IPS-11a (cell line): ENCODE data around the gene LY6G5B.

Experiments used
- H3K4me3 ChIP-seq: one replicate; pipeline ENCODE4 v1.5.1; 2013; ENCODE audit warnings: low read depth, low read length, control low read depth

The LY6G5B gene

DNA sequence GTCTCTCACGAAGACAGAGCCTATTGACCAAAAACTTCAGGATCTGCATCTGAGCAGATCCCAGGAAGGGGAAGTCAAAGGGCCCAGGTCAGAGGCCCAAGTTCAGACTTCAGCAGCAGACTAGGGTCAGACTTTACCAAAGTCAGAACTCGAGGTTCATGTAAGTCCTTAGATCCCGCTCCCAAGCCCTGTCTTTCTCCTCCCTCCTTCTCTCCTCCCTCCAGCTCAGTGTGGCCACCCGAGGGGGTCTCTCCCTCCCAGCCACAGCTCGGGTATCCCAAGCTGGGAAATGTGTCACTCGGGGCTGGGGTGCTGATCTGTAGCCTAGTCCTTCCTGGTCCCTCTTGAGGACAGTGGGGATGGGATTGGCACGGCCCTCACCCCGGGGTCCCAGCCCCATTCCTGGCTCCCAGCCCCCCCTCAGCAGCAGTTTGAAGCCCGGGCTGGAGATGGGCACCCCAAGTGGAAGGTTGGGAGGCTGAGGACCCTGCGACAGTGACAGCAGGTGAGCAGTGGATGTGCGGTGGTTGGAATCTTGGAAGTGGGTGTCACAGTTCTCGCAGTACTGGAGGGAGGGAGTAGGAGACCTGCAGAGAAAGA is 7.6 kb upstream of the LY6G5B start:
- no peak overlapping the region for H3K4me3 ChIP-seq

DNA sequence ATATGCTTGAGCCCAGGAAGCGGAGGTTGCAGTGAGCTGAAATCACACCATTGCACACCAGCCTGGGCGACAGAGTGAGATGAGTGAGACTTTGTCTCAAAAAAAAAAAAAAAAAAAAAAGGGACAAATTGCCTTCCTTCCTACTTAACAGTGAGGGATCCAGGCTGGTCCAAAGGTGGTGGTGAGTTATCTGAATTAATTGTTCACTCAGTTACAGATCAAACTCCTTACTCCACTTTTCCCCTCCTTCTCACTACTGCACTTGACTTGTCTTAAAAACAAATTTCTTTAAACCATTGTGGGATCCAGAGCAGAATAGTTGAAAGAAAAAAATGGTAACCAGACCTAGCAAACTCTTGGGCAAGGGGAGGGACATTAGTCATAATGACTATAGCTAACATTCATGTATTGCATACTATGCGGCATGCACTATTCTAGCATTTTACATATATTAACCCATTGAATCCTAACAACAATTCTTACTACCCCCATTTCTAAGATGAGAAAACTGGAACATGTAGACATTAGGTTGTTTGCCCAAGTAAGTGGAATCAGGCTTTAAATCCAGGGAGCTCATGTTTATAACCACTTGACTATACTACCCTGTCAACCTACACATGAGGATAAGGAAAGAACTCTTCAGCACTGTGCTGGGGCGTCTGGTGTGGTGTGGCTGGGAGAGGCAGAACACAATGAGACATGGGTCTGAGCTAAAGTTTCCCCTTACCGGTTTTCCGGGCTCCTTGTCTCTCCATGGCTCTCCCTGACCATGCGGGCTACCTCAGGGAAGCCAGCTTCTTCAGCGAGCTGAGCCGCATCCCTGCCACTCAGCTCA is 6.4 kb upstream of the LY6G5B start:
- no peak overlapping the region for H3K4me3 ChIP-seq

DNA sequence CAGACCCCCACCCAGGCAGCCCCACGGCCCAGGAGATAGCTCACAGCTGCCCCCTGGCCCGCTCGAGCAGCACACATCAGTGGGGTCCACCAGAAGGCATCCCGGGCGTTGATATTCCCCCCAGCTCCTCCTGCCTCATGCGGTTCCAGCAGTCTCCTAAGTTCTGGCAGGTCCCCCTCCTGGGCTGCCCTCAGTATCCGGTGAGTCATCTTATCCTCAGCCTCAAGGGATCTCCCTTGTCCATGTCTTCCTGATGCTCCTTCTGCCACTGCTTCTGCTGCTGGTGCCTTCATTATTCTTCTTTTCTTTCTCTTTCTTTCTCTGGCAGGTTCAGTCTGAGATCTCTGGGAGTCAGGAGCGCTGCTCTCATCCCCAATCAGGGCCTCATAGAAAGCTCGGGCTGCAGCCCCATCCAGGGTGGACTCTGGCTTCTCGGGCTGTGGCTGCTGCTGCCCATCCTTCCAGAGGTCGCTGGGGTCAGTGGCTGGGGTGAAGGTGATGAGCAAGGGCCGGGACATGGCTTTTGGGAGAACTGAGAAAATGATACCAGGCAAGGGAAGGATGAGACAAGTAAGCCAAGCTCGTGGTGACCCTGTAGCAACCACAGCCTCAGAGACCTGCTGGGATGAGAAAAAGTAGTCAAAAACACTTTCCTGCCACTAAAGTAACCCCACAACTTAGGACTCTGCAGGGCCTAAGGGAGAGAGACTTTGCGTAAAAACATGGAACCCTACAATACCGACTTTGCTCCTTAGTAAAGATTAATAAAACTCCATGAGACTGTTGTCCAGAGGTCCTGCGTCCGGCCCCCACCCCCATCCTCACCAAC is 5.6 kb upstream of the LY6G5B start:
- H3K4me3 ChIP-seq, result peak overlapping the region; percentile 94

DNA sequence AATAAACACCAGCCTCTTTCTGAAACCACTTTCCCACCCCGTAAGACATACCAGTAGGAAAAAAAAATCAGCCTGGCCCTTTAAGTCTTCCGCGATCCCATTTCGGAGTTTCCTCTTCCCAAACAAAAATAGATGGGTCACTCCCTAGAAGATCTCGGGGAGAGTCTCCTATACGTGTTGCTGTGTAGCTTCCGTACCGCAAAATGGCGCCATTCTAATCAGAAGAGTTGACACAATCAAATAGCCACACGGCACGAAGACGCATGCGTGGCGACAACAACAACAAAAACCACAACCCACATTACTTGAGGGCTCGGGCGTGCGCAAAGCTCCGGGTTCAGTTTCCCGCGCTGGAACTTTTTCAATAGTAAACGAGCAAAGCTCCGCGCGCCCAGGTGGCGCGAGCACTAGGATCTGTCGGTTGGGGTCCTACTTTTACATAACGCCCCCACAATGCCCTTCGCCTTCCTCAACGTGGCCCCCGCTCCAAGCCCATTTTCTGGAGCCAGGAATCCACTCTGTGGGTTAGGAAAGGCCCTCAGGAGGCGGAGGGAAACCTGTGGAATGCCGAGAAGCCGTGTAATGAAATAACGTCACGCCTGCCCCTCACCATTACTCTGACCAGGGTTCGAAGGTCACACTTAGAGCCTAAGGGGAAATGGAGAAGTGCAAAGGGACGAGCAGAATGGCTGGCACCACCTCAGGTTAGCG is 4.8 kb upstream of the LY6G5B start, which contains the start of gene GPANK1:
GPANK1 (minus strand) TSS at position 208 of the 711 bp plus-strand sequence. CDS start 519 bp downstream, outside the sequence.
- peak within 1 kb of the TSS; percentile 94 for H3K4me3 ChIP-seq

DNA sequence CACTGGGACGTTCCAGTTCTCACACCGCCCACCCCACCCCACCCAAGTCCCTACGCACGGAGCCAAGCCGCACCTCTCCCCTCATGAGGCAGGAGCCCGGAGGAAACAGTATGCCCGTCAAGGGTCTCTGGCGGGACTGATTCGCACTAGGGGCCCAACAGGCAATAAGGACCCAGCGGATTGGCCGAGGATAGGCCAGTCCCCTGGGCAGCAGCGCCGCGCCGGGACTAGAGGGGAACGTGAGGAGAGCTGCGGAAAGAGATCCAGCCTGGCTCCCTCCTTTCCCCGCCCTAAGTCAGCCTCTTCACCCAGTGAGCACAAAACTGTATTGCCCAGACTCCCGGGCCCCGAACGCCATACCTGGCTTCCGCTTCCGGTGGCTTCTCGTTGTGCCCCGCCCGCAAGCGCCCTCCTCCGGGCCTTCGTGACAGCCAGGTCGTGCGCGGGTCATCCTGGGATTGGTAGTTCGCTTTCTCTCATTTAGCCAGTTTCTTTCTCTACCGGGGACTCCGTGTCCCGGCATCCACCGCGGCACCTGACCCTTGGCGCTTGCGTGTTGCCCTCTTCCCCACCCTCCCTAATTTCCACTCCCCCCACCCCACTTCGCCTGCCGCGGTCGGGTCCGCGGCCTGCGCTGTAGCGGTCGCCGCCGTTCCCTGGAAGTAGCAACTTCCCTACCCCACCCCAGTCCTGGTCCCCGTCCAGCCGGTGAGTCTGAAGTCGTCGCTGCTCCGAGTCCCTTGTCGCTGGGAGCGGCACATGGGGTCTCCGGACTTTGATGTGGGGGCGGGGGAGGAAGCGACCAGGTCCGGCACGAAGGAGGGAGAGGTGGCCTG is 4.1 kb upstream of the LY6G5B start, which contains the start of gene CSNK2B:
CSNK2B (plus strand) TSS at position 580 of the 836 bp plus-strand sequence. CDS start 752 bp downstream, outside the sequence.
- H3K4me3 ChIP-seq, result peak within 1 kb of the TSS; percentile 94

DNA sequence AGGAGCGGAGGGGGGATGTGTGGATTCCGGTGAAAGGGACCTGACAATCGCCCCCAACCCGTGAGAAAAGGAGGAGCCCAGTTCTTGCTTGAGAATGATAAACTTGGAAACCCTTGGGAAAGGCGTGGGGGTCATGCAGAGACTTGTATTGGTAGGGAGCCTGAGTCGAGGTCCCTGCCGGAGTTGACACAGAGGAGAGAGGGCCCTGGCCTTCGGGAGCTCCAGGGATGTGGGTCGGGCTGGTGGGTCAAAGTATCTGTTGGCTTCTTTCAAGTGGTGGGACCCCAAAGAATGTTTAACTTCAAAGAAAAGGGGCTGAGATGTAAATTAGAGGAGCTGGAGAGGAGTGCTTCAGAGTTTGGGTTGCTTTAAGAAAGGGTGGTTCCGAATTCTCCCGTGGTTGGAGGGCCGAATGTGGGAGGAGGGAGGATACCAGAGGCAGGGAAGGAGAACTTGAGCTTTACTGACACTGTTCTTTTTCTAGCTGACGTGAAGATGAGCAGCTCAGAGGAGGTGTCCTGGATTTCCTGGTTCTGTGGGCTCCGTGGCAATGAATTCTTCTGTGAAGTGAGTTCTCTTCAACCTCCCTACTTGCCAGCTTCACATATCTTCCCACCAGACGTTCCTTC is 3.3 kb upstream of the LY6G5B start:
- H3K4me3 ChIP-seq, result peak overlapping the region; percentile 94

DNA sequence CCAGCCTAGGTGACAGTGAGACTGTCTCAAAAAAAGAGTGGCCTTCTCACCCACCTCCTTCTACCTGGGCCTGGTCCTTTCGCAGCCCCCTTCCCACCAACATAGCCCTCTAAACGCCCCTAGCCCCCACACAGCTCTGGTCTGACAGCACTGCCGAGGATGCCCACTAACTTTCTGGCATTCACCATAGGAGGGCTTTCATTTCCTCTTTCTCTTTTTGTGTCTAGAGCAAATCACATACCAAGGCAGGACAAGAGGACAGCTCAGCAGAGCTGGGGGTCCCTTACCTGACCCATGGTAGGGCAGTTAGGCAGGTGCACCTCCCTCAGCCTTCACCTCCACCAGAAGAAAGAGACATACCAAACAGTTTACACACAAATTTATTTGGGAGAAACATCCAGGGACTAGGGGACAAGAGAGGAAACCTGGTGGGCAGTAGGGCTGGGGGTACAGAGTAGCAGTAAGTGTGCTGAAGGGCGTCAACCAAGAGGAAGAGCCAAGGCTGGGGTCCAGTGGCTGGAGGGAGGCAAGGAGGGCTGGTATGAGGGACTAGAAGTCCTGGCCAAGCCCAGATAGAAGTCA is 6.6 kb downstream of the LY6G5B start:
- H3K4me3 ChIP-seq, result no peak overlapping the region

DNA sequence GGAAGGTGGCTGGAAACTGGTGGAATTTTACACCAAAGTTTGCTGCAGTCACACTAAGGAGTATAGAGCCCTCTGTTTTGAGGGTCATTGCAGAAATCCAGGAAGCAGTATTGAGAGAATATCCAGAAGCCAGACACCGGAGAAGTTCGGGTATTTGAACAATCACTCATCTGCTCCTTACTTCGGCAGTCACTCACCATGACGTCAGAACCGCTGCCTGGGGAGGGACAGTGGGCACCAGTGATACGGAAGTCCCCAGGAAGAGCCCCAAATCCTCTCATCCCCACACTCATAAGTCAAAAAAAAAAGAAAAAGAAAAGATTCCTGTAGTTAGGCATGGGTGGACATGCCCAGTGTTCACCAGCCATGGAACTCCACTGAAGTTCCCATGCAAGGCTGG is 7.1 kb downstream of the LY6G5B start:
- no peak overlapping the region for H3K4me3 ChIP-seq

DNA sequence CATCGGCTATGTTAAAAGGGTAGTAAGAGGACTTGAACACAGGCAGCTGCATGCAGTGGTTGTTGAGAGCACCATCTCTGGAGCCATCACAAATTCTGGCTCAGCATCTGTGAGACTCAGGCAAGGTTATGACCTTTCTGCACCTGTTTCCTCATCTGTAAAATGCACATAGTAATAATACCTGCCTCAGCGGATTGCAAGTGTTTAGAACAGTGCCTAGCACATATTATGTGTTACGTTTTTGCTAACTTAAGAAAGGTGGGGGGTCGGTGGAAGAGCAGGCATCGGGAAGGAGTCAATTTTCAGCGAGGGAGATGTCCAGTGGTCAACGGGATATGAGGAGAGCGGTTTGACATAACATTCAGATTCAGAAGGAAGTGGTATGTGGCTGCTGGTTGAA is 8.2 kb downstream of the LY6G5B start:
- no peak overlapping the region for H3K4me3 ChIP-seq

DNA sequence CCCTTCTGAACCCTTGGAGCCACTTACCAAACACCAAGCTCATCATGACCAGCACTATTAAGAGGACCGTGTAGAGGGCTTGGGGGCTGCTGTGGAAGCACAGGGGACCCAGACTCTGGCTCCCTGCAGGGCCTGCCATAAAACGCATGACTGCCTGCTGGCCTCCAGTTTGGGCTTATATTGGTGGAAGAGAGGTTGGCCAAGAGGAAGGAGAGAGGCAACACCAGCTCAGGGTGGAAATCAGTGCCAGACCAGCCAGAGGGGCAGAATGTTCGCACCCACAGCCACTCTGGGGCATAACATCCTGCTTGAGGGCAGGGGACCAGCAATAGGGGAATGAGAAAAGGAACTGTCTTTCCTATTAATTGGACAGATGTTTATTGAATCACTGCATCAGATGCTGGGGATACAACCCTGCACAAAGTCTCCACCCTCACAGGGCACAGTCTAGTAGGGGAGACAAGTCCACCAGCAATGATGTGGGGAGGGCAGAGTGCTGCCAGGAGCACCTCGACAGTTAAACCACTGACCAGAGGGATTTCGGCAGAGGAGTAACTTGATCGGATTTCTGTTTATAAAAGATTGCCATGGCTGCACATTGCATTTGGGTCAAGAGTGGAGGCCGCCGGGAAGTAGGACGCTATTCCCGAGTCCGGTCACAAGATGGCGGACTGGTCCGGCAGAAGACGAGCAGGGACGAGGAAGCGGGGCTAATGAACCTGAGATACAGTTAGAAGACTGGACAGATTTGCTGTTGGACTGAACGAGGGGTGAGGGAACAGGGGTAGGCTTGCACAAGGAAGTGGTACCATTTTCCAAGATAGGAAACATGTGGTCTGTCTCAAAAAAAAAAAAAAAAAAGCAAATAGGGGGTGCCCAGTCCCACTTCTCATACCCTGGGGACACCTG is 10.7 kb downstream of the LY6G5B start, which contains the start of gene LY6G5C:
LY6G5C (minus strand) TSS at position 842 of the 909 bp plus-strand sequence; CDS start at position 148, 694 bp downstream.
- peak within 1 kb of the TSS; percentile 13 for H3K4me3 ChIP-seq

DNA sequence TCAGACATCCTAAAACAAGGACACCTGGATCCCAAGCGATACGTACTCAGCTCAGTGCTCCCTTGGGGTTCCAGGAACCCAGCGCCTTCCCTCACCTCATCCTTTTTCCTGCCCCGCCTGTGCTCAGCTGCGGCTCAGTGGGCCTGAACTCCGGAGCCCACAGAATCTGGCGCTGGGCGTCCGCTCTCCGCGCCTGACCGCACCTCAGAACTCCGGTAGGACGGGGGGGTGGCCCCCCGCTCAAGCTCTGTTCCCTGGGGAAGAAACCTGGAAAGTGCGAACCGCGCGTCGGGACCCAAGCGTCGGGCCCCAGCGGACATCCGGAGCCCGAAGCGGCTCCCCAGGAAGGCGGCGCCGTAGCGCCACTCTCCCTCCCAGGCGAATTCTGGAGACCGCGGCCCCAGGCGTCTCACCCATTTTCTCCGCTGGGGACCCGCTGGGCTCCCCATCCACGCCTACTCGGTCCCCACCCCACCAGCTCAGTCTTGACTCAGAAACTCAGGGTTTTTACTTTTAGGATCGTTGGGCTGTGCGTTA is 11.4 kb downstream of the LY6G5B start:
- H3K4me3 ChIP-seq, result peak overlapping the region; percentile 13

DNA sequence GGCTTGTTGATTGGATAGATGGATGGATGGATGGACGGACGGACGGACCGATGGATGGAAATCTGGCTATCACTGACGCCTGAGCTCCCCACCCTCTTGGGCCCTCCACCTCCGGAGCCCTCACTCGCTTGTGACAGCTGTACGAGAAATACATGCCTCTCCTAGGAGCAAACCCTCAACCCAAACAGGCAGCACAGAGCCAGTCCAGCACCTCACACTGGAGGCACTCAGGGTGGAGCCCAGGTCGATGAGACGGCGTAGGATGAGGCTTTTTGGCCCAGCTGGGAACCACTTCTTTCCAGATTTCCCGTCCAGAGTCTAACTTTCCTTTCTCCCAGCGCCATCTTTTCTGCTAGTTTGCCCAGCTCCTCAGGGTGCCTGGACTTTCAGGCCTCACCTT is 13.8 kb downstream of the LY6G5B start:
- peak overlapping the region; percentile 38 for H3K4me3 ChIP-seq

DNA sequence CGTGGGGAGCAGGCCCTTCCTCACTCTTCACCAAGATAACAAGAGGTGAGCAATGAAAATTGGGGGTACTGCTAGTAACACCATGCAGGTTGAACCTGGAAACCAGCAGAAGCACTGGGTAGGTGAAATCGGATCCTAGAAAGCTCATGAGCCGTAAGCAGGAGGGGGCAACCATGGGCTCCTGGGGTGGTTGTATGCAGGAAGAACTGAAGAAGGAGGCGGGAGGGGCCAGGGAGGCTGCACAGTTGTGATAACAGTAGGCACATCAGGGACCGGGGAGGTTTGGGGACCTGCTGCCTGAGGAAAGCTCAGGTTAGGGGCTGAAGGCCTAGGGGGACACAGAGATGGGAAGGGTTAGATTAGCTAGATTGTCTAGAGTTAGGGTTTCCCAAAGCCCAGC is 16.7 kb downstream of the LY6G5B start:
- no peak overlapping the region for H3K4me3 ChIP-seq

DNA sequence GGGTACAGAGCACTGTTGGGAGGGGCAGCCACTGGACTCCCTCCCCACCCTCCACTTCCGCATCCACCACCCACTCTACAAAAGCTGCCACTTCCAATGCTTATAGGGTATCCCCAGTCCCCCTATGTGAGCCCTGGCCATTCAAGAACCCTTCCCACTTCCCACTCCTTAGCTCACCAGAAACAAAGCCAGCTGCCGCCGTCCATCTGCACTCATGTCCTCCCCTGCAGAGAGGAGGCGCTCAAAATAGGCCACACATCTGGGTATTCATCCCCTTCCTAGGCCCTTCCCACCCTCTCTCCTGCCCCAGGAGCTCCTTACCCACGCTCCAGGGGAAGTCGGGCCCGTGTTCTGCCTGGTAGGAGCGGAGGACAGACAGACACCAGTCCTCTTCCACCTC is 17.5 kb downstream of the LY6G5B start:
- no peak overlapping the region for H3K4me3 ChIP-seq

DNA sequence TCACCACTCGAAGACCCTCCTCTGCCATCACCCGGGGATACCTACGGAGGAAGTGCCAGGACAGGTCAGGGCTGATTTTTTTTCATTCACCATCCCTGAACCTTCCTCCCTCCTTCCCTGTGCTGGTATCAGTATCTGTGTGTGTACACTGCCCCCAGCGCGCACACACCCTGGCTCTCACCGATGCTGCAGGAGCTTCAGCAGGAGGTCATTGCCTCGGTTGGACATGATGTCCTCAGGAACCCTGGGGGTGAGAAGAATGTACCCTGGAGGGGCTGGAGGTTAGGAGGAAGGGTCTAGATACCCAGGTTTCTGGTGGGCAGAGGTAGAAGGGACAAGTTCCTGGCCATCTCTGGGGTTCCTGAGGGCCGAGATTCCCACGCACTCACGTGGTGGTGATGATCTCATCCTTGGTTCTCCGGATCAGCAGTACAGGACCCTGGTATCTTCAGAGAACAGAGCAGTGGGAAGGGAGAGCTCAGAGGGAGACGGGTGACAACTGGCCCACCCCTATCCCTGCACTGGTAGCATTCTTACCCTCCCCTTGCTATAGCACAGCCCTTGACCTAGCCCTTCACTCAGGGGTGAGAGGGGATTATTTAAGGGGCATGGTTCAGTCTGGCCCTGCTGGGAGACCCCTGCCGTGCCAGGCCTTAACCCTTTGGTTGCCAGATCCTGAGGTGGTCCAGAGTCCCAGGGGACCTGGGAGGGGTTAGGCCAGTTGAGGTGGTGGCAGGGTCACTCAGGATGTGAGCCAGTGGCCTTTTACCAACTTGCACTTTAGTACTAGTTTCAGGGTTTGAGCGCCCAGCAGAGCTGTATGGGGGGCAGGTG is 18.3 kb downstream of the LY6G5B start:
- no peak overlapping the region for H3K4me3 ChIP-seq

DNA sequence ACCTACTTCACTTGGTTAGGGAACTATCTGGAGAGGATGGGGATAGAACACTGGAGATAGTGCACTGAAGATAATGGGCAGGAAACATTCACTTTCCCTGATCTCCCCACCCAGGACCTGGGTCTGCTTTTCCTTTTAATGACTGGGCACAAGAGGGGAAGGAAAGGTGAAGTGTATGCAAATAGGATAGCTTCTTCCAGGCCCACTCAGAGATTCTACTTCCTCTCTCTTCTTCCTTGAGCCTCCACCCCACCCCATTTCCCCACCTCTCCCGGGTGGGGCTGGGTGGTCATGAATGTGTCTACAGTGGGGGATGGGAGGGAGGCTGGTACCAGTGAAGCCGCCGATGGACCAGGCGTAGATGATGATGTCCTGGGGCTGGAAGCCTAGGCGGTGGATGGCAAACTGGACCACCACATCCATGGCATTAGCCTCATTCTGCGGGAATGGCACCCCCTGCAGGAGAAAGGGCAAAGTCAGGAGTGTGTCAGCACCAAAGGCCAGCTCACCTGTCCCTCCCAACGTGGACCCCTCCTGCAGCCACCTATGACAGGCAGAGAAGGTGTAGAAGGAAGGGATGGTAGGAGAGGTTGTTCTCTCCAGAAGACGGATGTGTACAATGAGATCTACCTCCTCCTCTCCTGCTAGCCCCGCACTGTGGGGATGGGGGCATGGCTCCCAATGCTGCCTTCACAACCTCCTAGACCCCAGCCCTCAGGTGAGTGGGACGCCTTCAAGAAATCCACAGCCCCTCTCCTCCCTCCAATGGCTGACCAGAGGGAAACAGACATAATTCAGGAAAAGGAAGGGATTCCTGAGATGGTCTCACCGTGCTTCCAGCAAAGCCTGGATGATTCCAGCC is 19.7 kb downstream of the LY6G5B start:
- H3K4me3 ChIP-seq, result no peak overlapping the region
